GM12891 (cell line): ENCODE results near the gene FUT2.

Source experiments
- POLR2A ChIP-seq: IDR thresholded peaks from 2 replicates; pipeline ENCODE4 v1.6.1; 2011; ENCODE audit warnings: low read depth, low read length, control low read depth
- POLR2AphosphoS5 ChIP-seq: IDR thresholded peaks from 2 replicates; pipeline ENCODE4 v1.6.1; 2011; ENCODE audit warnings: low read depth, low read length, control low read depth
- TAF1 ChIP-seq: IDR thresholded peaks from 2 replicates; pipeline ENCODE4 v1.6.1; 2011; ENCODE audit warnings: low read depth, low read length, control low read depth

DNA sequence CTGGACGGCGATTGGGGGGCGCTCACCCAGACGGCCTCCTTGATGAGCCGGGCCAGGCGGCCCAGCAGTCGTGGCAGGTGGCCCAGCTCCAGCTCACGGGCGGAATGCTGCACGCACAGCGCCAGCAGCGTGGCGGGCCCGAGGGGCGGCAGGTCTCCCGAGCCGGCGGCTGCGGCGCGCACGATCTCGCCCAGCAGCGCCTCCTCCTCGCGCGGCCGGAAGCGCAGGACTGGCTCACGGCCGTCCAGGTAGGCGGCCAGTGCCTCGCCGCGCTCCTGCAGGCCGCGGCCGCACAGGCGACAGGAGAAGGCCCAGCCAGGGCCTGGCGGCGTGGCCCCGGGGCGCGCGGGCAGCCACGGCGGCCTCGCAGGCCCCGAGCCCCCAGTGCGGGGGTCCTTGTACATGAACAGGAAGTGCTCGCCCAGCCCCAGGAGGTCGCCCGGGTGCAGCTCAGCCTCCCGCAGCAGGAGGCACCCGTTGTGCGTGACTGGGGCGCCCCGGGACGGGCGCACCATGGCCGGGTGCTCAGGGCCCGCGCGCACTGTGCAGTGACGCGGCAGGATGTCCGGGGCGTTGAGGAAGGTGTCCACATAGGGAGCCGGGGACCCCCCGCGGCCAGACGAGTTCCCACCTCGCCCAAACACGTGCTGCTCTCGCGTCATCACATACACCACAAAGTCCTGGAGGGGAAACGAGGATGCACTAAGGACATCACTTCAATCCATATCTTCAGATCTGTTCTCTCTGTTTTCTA, 33.3 kb downstream of the FUT2 start:
- TF ChIP-seq POLR2A (no peak), POLR2AphosphoS5 (no peak), TAF1 (no peak)
